GM12874 (cell line): ENCODE measurements around the gene NFIX.

ENCODE experiments used
- CTCF ChIP-seq: IDR thresholded peaks from 2 replicates; pipeline ENCODE4 v1.5.1; 2011; ENCODE audit warnings: low read depth, mild to moderate bottlenecking, control low read depth, low read length, moderate library complexity; ENCODE audit not compliant: insufficient read depth

The NFIX gene

GRCh38 chr19:13004273-13004672 is 9.0 kb downstream of the NFIX start:
- TF ChIP-seq CTCF, result no peak

GRCh38 chr19:13005253-13005652 is 10.0 kb downstream of the NFIX start:
- TF ChIP-seq CTCF, result no peak

GRCh38 chr19:13005861-13006370 is 10.6 kb downstream of the NFIX start:
- no peak for TF ChIP-seq CTCF

- TF ChIP-seq CTCF, result no peak
Observed at GRCh38 chr19:13006431-13007281, 11.4 kb downstream of the NFIX start.

- TF ChIP-seq CTCF, result 0 out of 2 replicates have a peak, but pooled peaks have one; percentile 1
Observed at GRCh38 chr19:13007292-13008045, 12.2 kb downstream of the NFIX start.

GRCh38 chr19:13008926-13009787 is 13.9 kb downstream of the NFIX start:
- TF ChIP-seq CTCF, result no peak
